ENCODE data around the gene SAMD11.
"Not testable (repeated sequence)": the region's sequence is repeated elsewhere in the genome, so short reads cannot be mapped to it uniquely, and the experiment has no call there.

Gene SAMD11

DNA sequence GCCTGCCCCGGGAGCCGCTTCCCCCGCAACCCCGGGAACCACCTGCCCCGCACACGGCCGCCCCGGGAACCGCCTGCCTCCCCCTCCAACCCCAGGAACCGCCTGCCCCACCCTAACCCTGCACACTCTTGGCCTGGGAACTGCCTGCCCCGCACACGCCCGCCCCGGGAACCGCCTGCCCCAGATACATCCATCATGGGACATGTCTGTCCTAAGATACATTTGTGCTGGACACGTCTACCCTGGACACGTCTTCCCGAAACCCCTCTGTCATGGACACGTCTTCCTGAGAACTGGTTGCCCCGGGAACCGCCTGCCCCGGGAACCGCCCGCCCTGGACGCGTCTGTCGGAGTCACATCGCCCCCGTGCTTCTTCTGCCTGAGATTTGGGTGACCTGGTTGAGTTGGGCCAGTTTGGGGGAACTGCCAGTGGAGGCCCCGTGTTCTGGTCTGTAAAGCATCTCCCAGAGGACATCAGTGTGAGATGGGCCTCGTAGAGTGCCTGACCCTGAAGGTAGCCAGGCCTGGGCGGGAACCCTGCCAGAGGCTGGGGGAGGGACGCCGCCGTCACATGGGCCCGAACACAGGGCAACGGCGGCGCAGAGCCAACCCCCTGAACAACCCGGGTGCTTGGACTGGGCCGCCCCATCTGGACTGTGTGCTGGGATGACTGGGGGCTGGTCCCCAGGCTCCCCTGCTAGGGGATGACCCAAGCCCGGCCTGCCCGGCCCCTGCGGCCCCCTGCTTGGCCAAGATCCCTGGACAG is 54.5 kb downstream of the SAMD11 start:
- no peak for DNase-seq

DNA sequence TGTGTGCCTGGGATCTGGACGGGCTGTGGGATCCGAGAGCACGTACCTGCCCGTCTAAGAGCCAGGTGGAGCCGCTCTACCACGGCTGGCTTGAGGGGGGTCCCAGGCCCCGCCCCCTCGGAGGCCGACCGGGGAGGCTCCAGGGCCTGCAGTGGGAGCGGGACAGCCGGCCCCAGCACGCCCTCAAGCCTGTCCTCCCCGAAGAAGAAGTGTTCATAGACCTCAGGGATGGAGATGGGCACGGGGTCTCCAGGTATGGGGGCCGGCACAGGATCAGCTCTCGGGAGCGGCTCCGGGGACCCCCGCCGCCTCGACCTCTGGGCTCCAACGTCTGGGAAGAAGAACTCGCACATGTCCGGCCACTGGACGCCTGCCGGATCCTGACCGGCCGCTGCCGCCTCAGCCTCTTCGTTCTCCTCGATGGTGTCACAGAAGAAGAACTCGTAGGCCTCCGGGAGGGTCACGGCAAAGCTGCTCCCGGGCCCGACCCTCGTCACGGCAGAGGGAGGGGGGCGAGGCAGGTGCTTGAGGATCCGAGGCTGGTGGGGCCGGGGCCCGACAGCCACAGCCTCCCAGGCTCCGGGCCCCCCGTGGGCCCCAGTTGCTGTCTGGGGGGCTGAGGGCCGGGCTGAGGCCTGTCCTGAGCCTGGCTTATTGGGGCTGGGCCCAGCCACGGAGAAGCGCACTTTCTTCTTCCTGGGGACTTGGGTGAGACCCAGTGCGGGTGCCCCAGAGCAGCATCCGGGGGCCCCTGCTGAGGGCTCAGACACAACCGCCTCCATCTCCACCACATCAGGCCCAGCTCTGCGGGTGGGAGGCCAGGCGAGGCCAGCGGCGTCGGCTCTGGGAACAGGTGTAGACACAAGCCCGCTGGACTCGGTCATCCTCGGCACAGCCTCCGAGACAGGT is 55.4 kb downstream of the SAMD11 start:
- no peak for DNase-seq

- DNase-seq: no peak
Observed at GRCh38 chr1:979744-980072, 56.0 kb downstream of the SAMD11 start.

DNA sequence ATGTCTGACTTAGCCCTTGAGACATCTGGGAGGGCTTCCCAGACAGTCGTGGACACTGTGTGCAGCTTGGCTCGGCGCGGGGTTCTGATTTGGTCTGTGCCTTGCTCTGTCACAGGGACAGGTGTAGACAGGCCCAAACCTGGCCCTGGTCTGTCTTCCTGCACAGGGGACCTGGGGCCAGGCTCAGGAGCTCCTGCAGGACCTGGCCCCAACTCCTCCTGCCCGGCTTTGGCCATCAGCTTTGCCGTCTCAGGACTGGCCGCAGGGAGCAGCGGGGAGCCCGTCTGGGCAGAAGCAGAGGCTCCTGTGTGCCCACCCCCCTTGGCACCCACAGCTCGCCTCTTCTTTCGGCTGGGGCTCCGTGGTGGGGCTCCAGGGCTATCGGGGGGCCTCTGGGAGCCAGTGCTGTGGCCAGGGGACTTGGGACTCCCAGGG is 56.4 kb downstream of the SAMD11 start:
- DNase-seq: no peak

GRCh38 chr1:980602-981395 is 57.1 kb downstream of the SAMD11 start:
- no peak for DNase-seq

GRCh38 chr1:981491-981954 is 57.8 kb downstream of the SAMD11 start:
- no peak for DNase-seq

- DNase-seq: no peak
Observed at GRCh38 chr1:981955-982558, 58.3 kb downstream of the SAMD11 start, which contains the start of gene PERM1. Gene PERM1 (minus strand): TSS chr1:982093. CDS start chr1:981029, 1,064 bp downstream.

- DNase-seq: no peak
Observed at GRCh38 chr1:982765-983436, 59.2 kb downstream of the SAMD11 start.

DNA sequence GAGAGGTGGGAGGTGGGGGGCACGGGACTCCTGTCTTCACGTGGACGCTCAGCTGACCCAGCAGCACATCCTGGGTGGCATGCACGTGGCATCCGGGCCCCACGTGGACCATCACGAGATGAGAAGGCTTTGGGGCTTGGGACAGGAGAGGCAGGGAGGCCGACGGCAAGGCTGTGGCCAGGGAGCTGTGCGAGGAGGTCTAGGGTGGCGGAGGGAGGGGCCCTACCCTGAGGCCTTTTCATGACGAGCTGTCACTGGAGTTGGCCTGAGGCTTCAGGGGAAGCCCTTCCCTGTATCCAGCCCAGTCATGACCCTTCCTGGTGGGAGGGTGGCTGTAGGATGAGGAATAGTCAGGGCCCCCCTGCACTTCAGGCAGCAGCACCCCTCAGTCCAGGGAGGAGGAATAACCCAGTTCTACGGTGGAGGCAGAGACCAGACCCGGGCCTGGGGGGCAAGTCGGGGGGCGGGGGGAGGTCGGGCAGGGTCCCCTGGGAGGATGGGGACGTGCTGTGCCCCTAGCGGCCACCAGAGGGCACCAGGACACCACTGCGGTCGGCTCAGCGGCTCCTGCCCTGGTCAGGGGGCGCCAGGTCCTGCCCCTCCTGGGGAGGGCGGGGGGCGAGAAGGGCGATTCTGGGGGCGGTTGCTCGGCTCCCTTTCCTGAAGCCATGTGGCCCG is 60.2 kb downstream of the SAMD11 start:
- peak; percentile 56 to 57 for DNase-seq

DNA sequence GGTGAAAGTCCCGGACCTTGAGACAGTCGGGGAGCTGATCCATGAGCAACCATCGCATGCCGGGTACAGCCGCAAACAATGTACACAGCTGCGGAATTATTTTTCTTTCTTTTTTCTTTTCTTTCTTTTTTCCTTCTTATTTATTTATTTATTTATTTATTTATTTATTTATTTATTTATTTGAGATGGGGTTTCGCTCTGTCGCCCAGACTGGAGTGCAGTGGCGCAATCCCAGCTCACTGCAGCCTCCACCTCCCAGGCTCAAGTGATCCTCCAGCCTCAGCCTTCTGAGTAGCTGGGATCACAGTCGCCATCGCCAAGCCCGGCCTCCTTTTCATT is 60.7 kb downstream of the SAMD11 start:
- no peak for DNase-seq

- no peak for DNase-seq
Observed at GRCh38 chr1:985126-985525, 61.4 kb downstream of the SAMD11 start.

DNA sequence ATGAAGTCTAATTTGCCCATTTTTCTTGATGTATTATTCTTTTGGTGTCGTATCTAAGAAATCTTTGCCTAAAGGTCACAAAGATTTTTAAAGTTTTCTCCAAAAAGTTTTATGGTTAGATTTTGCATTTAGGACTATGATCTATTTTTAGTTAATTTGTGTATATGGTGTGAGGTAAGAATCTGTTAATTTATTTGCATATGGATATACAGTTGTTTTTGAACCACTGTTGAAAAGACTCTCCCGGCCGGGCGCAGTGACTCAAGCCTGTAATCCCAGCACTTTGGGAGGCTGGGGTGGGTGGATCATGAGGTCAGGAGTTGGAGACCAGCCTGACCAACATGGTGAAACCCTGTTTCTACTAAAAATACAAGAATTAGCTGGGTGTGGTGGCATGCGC is 64.3 kb downstream of the SAMD11 start:
- not testable (repeated sequence) for DNase-seq

DNA sequence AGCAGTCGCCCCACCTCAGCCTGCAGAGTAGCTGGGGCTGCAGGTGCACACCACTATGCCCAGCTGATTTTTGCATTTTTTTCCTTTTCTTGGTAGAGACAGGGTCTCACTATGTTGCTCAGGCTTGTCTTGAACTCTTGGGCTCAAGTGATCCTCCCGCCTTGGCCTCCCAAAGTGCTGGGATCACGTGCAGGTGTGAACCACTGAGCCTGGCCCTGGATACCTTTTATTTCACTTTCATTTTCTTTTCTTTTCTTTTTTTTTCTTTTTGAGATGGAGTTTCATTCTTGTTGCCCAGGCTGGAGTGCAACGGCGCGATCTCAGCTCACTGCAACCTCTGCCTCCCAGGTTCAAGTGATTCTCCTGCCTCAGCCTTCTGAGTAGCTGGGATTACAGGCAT is 67.6 kb downstream of the SAMD11 start:
- not testable (repeated sequence) for DNase-seq

GRCh38 chr1:991895-992294 is 68.2 kb downstream of the SAMD11 start:
- no peak for DNase-seq

DNA sequence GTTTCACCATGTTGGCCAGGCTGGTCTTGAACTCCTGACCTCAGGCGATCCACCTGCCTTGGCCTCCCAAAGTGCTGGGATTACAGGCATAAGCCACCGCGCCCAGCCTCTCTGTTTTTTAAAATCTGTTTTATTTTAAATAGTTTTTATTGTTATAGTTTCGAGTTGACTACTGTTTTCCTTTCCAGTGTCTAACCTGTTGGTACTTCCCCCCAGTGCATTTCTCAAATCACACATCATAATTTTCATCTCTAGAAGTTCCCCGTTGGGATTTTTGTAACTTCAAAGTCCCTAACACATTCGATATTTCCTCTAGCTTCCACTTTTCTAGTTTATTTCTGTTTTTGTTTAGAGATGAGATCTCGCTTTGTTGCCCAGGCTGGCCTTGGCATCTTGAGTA is 68.6 kb downstream of the SAMD11 start:
- DNase-seq: no peak

DNA sequence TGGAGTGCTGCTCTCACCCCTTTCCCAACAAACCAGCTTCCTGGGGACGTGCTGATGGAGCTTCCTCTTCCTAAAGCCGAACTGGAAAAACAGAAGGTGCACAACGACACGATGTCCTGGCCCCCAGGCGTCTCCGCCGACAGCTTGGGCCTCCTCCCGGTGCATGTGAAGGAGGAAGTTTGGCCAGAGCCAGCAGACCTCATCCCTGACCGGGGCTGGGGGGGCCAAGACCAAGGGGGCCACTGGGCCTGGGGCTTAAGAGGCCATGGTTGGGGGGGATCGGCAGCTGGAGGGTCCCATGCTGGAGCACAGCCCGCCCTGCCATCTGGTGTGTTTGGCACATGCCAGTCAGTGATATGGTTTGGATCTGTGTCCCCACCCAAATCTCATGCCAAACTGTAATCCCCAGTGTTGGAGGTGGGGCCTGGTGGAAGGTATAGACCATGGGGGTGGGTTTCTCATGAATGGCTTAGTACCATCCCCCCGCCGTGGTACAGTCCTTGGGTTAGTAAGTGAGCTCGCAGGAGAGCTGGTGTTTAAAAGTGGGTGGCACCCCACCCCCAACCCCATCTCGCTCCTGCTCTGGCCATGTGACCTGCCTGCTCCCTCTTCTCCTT is 69.8 kb downstream of the SAMD11 start:
- DNase-seq: no peak
